ENCODE measurements around the gene WDPCP. TPM values are rescaled to one million over a fixed set of nuclear protein-coding genes. Genes with fewer than 3 reads are reported as not detected.

WDPCP gene
- polyA plus RNA-seq, 1 of the 3 experiments (the other 2 are of a cell fraction): 3.1 TPM

GRCh38 chr2:63500398-63500797 lies 87.9 kb downstream of the WDPCP start:
- no peaks in the 10 kb centered on the region for H4K20me1 ChIP-seq (ENCODE audit: insufficient read depth)
- no peaks in the 10 kb centered on the region; a peak in 1 of 4 replicates for H3K4me1 ChIP-seq (ENCODE audit: control insufficient read depth in 1 of 2, insufficient read depth in 2 of 2, low read depth in 1 of 2, low read length in 1 of 2)
- TF ChIP-seq YY1 (IDR thresholded peaks at IDR 0.05; ENCODE audit: low read depth) (no peak), GABPA (IDR thresholded peaks at IDR 0.05; ENCODE audit: low read depth) (no peak), FOXM1 (IDR thresholded peaks at IDR 0.05; ENCODE audit: low read depth) (no peak), EZH2phosphoT487 (IDR thresholded peaks at IDR 0.05; ENCODE audit: borderline replicate concordance, low read depth) (no peak), MXI1 (IDR thresholded peaks at IDR 0.05; ENCODE audit: low read depth, low read length) (no peak), RCOR1 (IDR thresholded peaks at IDR 0.05; ENCODE audit: low read length) (no peak), TCF12 (IDR thresholded peaks at IDR 0.05) (no peak), SMC3 (IDR thresholded peaks at IDR 0.05; ENCODE audit: low read depth, low read length) (no peak), CHD2 (IDR thresholded peaks at IDR 0.05; ENCODE audit: low read length, partially characterized antibody) (no peak), ELF1 (IDR thresholded peaks at IDR 0.05) (no peak), RXRA (IDR thresholded peaks at IDR 0.05; ENCODE audit: borderline replicate concordance, low read depth) (no peak), SIN3A (IDR thresholded peaks at IDR 0.05; ENCODE audit: borderline replicate concordance, low read depth, low read length) (no peak), TEAD4 (IDR thresholded peaks at IDR 0.05; ENCODE audit: borderline replicate concordance, insufficient read depth) (no peak), IRF3 (IDR thresholded peaks at IDR 0.05; ENCODE audit: low read depth, low read length) (no peak), NRF1 (IDR thresholded peaks at IDR 0.05; ENCODE audit: low read depth, low read length) (no peak)
- no peaks in the 10 kb centered on the region for H3K9me2 ChIP-seq
- H3K27ac ChIP-seq (ENCODE audit: low read depth in 2 of 2, low read length in 1 of 2): no peak overlapping the region
- no peaks in the 10 kb centered on the region for H3K27me3 ChIP-seq (ENCODE audit: insufficient read depth)
- no peak for DNase-seq
- H3K9ac ChIP-seq: no peak overlapping the region
- H3F3A ChIP-seq (replicated peaks; ENCODE audit: insufficient read depth): no peaks in the 10 kb centered on the region
- no peak overlapping the region for H3K4me3 ChIP-seq (ENCODE audit: low read depth in 2 of 2, low read length in 1 of 2)
- no peaks in the 10 kb centered on the region for H3K79me2 ChIP-seq (ENCODE audit: insufficient read depth)
- ChIA-PET CTCF (interaction anchor here (1.3 to 4.4 kb wide), 2 partner anchors 13 to 43 kb away, joined by 4 to 28 read pairs; no protein-coding TSS in a partner anchor), POLR2A (no interaction called here)
- H2AFZ ChIP-seq (ENCODE audit: low read depth): no peak overlapping the region
- H3K36me3 ChIP-seq (replicated peaks in 1 of 2; ENCODE audit: control insufficient read depth in 1 of 2, insufficient read depth in 2 of 2, low read length in 1 of 2): no peaks in the 10 kb centered on the region
- 73% methylated on average over 1 of the region's 1 CpG for WGBS (ENCODE audit: low lambda C conversion rate)
- no peaks in the 10 kb centered on the region for H3K9me3 ChIP-seq
- H3K4me2 ChIP-seq: no peak overlapping the region

- Histone ChIP-seq H3K9me2 (no peaks in the 10 kb centered on the region), H3K36me3 (replicated peaks in 1 of 2; ENCODE audit: control insufficient read depth in 1 of 2, insufficient read depth in 2 of 2, low read length in 1 of 2) (no peaks in the 10 kb centered on the region), H3K4me3 (ENCODE audit: low read depth in 2 of 2, low read length in 1 of 2) (no peak overlapping the region), H2AFZ (ENCODE audit: low read depth) (no peak overlapping the region), H3K4me1 (ENCODE audit: control insufficient read depth in 1 of 2, insufficient read depth in 2 of 2, low read depth in 1 of 2, low read length in 1 of 2) (no peaks in the 10 kb centered on the region; a peak in 1 of 4 replicates), H3K4me2 (no peak overlapping the region), H3K27me3 (ENCODE audit: insufficient read depth) (no peaks in the 10 kb centered on the region), H3K9me3 (no peaks in the 10 kb centered on the region), H3K79me2 (ENCODE audit: insufficient read depth) (no peaks in the 10 kb centered on the region), H3K27ac (ENCODE audit: low read depth in 2 of 2, low read length in 1 of 2) (no peak overlapping the region), H3F3A (replicated peaks; ENCODE audit: insufficient read depth) (no peaks in the 10 kb centered on the region), H3K9ac (no peak overlapping the region), H4K20me1 (ENCODE audit: insufficient read depth) (no peaks in the 10 kb centered on the region)
- no peak for TF ChIP-seq NRF1 (IDR thresholded peaks at IDR 0.05; ENCODE audit: low read depth, low read length)
- no peak for TF ChIP-seq NFIC (IDR thresholded peaks at IDR 0.05; ENCODE audit: borderline replicate concordance)
- TF ChIP-seq, protein P1, sequence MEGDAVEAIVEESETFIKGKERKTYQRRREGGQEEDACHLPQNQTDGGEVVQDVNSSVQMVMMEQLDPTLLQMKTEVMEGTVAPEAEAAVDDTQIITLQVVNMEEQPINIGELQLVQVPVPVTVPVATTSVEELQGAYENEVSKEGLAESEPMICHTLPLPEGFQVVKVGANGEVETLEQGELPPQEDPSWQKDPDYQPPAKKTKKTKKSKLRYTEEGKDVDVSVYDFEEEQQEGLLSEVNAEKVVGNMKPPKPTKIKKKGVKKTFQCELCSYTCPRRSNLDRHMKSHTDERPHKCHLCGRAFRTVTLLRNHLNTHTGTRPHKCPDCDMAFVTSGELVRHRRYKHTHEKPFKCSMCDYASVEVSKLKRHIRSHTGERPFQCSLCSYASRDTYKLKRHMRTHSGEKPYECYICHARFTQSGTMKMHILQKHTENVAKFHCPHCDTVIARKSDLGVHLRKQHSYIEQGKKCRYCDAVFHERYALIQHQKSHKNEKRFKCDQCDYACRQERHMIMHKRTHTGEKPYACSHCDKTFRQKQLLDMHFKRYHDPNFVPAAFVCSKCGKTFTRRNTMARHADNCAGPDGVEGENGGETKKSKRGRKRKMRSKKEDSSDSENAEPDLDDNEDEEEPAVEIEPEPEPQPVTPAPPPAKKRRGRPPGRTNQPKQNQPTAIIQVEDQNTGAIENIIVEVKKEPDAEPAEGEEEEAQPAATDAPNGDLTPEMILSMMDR (IDR thresholded peaks at IDR 0.05): no peak
- no peak for TF ChIP-seq FOXM1 (IDR thresholded peaks at IDR 0.05; ENCODE audit: low read depth)
- TF ChIP-seq, protein P2, sequence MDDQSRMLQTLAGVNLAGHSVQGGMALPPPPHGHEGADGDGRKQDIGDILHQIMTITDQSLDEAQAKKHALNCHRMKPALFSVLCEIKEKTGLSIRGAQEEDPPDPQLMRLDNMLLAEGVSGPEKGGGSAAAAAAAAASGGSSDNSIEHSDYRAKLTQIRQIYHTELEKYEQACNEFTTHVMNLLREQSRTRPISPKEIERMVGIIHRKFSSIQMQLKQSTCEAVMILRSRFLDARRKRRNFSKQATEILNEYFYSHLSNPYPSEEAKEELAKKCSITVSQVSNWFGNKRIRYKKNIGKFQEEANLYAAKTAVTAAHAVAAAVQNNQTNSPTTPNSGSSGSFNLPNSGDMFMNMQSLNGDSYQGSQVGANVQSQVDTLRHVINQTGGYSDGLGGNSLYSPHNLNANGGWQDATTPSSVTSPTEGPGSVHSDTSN (IDR thresholded peaks at IDR 0.05): no peak
- no peak for TF ChIP-seq EZH2phosphoT487 (IDR thresholded peaks at IDR 0.05; ENCODE audit: borderline replicate concordance, low read depth)
- no peak for TF ChIP-seq RAD21 (IDR thresholded peaks at IDR 0.05; ENCODE audit: low read length)
- no peak for DNase-seq
- WGBS (ENCODE audit: low lambda C conversion rate): 91% methylated on average over 2 of the region's 2 CpGs
- POLR2A ChIA-PET: no interaction called here
- CTCF ChIA-PET: interaction anchor here (0.8 to 4.4 kb wide), 4 partner anchors 10 to 46 kb away, joined by 3 to 28 read pairs (median 3); no protein-coding TSS in a partner anchor
These were observed 90.7 kb downstream of the WDPCP start for GRCh38 chr2:63497576-63497975.
